ENCODE measurements around the gene EEF1AKMT2.

GRCh38 chr10:124737221-124737620 is 54.5 kb downstream of the EEF1AKMT2 start:
- TF ChIP-seq EZH2 (IDR thresholded peaks at IDR 0.05; ENCODE audit: low read length, missing control alignments), result no peak
- TF ChIP-seq CTCF (conservative IDR thresholded peaks at IDR 0.05 in 1 of 2, IDR thresholded peaks at IDR 0.05 in 1 of 2; ENCODE audit: low read depth in 1 of 2, low read length in 2 of 2), result no peak

All from fibroblast of lung (primary cell).